Coronary artery (tissue), 2 donors: Measurements from ENCODE around the gene DEFB127.
"Not testable (repeated sequence)": the region's sequence is repeated elsewhere in the genome, so short reads cannot be mapped to it uniquely, and the experiment has no call there.

ENCODE experiments used
- DNase-seq: peaks from one replicate; pipeline ENCODE4 v3.0.0-alpha.2; 2017; ENCODE audit warnings: low spot score
- H3K27ac ChIP-seq, 2 donors: fragments of 200-600 bp; sonication (generic); one replicate each; pipeline ENCODE4 v1.5.1; 2016 to 2019
- H3K4me3 ChIP-seq: fragments of 200-600 bp; sonication (generic); 2 replicates; pipeline ENCODE4 v1.5.1; 2016; ENCODE audit warnings: mild to moderate bottlenecking, moderate library complexity
- TF ChIP-seq, protein P1 (sequence below): fragments of 200-600 bp; sonication (generic); IDR thresholded peaks from one replicate; pipeline ENCODE4 v1.5.1; 2019; ENCODE audit warnings: antibody characterized with exemption

Gene DEFB127, protein sequence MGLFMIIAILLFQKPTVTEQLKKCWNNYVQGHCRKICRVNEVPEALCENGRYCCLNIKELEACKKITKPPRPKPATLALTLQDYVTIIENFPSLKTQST

DNA sequence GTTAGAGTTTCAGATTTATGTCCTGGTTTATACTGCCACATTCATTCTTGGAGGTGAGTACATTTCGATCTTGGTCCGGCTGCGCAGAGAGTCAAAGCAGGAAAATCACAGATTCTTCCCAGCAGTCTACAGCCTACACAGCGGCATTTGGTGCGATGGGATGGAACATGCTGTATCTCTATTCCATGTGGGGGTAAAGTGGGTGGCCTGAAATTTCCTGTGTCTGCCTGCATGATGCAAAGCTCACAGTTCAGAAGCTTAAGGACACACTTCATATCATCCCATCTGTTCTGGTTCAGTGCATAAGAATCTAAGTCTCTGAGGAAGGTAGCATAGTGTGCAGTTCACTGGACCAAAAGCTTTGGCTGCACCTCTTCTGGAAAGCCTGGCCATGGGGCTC lies at the start of gene DEFB127:
Gene DEFB127, plus strand, starts transcription at position 301 of the 400 bp plus-strand sequence. Its CDS starts 91 bp downstream, at position 392.
- H3K27ac ChIP-seq = no peak within 1 kb of the TSS
- no peak within 1 kb of the TSS for H3K4me3 ChIP-seq
- no peak for DNase-seq
- TF ChIP-seq, protein P1, sequence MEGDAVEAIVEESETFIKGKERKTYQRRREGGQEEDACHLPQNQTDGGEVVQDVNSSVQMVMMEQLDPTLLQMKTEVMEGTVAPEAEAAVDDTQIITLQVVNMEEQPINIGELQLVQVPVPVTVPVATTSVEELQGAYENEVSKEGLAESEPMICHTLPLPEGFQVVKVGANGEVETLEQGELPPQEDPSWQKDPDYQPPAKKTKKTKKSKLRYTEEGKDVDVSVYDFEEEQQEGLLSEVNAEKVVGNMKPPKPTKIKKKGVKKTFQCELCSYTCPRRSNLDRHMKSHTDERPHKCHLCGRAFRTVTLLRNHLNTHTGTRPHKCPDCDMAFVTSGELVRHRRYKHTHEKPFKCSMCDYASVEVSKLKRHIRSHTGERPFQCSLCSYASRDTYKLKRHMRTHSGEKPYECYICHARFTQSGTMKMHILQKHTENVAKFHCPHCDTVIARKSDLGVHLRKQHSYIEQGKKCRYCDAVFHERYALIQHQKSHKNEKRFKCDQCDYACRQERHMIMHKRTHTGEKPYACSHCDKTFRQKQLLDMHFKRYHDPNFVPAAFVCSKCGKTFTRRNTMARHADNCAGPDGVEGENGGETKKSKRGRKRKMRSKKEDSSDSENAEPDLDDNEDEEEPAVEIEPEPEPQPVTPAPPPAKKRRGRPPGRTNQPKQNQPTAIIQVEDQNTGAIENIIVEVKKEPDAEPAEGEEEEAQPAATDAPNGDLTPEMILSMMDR = no peak

DNA sequence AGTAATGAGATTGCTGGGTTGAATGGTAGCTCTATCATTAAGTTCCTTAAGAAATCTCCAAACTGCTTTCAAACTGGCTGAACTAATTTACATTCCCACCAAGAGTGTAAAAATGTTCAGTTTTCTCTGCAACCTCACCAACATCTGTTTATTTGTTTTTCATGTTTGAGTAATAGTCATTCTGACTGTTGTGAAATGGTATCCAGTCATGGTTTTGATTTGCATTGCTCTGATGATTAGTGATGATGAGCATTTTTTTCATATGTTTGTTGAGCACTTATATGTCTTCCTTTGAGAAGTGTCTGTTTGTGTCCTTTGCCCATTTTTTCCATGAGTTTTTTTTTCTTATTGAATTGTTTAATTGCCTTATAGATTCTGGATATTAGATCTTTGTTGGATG lies 44.9 kb upstream of the DEFB127 start:
- no peak for DNase-seq
- TF ChIP-seq, protein P1 = no peak

DNA sequence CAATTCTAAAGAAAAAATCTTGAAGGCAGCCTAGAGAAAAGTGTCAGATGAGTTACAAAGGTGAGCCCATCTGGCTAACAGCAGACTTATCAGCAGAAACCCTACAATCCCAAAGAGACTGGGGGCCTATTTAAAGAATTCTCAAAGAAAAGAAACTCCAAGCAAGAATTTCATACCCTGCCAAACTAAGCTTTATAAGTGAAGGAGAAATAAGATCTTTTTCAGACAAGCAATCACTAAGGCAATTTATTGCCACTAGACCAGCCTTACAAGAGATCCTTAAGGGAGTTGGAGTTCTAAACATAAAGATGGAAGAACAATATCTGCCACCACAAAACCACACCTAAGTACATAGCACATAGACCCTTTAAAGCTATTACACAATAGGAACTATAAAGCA lies 39.7 kb upstream of the DEFB127 start:
- no peak overlapping the region for H3K27ac ChIP-seq
- DNase-seq = no peak
- TF ChIP-seq, protein P1 = no peak
- no peak overlapping the region for H3K4me3 ChIP-seq

More for the DNA sequence above, 44.9 kb upstream of the DEFB127 start:
- Histone ChIP-seq H3K27ac (no peak overlapping the region), H3K4me3 (no peak overlapping the region)

DNA sequence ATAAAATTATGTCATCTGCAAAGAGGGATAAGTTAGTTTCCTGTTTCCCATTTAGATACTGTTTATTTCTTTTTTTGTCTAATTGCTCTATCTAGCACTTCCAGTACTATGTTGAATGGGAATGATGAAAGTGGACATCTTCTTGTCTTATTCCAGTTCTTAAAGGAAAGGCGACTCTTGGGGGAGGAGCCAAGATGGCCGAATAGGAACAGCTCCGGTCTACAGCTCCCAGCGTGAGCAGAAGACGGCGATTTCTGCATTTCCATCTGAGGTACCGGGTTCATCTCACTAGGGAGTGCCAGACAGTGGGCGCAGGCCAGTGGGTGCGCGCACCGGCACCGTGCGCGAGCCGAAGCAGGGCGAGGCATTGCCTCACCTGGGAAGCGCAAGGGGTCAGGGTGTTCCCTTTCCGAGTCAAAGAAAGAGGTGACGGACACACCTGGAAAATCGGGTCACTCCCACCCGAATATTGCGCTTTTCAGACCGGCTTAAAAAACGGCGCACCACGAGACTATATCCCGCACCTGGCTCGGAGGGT lies 27.4 kb upstream of the DEFB127 start:
- H3K27ac ChIP-seq, DNase-seq, H3K4me3 ChIP-seq: not testable (repeated sequence)

DNA sequence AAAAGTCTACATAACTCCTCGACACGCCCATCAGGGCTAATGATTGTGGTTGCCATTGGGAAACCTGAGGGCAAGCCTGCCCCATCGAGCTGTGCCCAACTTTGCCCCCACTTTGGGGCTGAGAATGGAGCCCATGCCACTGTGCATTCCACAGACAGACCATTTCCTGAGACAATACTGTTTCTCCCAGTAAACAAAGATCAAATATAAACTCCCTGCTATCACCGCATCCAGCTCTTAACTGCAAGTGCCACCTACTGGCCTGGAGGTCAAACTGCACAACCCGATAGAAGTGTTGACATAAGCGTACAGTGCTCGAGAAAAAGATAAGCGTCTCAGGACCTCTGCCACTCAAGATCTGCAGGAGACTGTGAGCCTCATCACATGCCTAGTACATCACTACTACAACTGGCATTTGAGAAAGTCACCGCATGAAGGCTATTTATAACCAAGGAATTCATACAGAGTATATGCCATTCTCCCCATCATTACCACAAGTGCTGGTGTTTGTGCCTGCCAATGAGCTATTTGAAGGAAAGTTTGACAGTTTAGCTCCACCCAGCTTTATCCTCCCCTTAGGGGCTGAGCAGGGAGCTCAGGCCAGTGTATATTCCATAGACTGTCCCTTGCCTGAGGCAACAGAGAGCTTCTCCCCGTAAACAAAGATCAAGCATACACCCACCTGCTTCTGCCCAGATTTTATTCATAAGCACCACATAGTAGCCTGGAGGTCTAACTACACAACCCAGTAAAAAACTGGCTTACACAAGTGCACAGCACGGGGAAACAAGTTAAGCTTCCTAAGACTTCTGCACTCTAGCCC lies 19.4 kb upstream of the DEFB127 start:
- Histone ChIP-seq H3K27ac (no peak overlapping the region), H3K4me3 (no peak overlapping the region)
- no peak for DNase-seq
- TF ChIP-seq, protein P1 = no peak

DNA sequence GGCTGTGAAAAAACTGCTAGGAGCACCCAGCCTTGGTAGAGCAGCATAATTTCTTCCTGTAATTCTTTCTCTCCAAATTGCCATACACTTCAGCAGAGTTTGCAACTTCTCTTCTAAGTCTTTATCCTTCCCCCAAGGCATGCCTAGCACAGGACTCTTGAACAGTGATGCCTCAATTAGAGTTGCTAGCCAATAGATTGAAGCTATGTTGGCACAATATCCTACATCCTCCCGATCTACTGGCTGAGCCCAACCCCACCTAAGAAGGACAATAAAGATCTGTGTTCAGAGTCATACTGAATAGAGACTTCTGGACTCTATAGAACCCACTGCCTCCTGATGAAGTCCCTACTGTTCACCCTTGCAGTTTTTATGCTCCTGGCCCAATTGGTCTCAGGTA lies 15.0 kb upstream of the DEFB127 start, which contains the start of gene DEFB126:
Gene DEFB126, plus strand, starts transcription at position 301 of the 400 bp plus-strand sequence. Its CDS starts 39 bp downstream, at position 340.
- TF ChIP-seq, protein P1 = no peak
- H3K27ac ChIP-seq = no peak within 1 kb of the TSS
- no peak for DNase-seq
- no peak within 1 kb of the TSS for H3K4me3 ChIP-seq

DNA sequence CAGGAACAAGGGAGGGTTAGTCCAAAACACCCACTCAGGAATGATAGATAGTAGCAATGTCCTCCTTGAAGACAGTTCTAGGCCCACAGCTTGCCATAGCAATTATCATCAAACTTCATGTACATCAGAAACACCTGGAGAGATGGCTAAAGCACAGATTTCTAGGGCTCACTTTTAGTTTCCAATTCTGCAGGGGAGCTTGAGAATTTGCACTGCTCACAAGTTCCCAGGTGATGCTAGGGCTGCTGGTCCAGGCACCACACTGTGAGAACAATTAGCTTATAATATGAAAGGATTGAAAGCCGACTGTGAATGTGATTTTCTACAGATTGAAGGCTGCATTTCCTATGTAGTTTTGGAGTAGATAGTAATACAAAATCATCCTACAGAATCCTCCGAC lies 11.4 kb upstream of the DEFB127 start:
- H3K4me3 ChIP-seq = no peak overlapping the region
- H3K27ac ChIP-seq = no peak overlapping the region
- no peak for DNase-seq
- TF ChIP-seq, protein P1 = no peak
